GM10266 (cell line): ENCODE measurements around the gene ULBP3.

ENCODE experiments used
- DNase-seq: peaks from one replicate; pipeline ENCODE4 v3.0.0; 2012; ENCODE audit errors: extremely low spot score
- TF ChIP-seq, protein P1 (sequence below): IDR thresholded peaks from 2 replicates; pipeline ENCODE4 v1.5.1; 2012; ENCODE audit warnings: mild to moderate bottlenecking, low read depth; ENCODE audit not compliant: control insufficient read depth, insufficient read depth; ENCODE audit errors: missing control alignments

Gene ULBP3

DNA sequence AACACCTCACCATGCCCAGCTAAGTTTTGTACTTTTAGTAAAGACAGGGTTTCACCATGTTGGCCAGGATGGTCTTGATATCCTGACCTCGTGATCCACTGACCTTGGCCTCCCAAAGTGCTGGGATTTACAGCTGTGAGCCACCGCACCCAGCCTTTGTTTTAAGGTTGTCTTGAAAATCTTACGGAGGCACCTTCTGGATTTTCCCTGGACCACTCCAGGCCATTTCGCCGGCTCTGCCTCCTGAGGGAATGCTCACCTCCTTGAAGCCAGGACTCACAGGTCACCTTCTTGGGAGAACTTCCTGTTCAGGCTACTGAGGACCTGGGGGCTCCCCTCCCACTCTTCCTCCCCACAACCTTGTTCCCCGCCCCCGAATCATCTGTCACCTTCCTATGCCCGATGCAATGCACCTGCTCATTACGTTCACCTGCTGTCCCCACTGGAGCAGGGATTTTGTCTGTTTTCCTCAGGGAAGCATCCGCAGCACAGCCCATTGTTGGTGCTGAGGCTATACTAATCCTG is 24.2 kb downstream of the ULBP3 start:
- DNase-seq, result no peak
- TF ChIP-seq, protein P1, sequence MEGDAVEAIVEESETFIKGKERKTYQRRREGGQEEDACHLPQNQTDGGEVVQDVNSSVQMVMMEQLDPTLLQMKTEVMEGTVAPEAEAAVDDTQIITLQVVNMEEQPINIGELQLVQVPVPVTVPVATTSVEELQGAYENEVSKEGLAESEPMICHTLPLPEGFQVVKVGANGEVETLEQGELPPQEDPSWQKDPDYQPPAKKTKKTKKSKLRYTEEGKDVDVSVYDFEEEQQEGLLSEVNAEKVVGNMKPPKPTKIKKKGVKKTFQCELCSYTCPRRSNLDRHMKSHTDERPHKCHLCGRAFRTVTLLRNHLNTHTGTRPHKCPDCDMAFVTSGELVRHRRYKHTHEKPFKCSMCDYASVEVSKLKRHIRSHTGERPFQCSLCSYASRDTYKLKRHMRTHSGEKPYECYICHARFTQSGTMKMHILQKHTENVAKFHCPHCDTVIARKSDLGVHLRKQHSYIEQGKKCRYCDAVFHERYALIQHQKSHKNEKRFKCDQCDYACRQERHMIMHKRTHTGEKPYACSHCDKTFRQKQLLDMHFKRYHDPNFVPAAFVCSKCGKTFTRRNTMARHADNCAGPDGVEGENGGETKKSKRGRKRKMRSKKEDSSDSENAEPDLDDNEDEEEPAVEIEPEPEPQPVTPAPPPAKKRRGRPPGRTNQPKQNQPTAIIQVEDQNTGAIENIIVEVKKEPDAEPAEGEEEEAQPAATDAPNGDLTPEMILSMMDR, result no peak

- no peak for DNase-seq
- TF ChIP-seq, protein P1, result no peak
Measured at GRCh38 chr6:150043501-150044412, 25.2 kb downstream of the ULBP3 start.

DNA sequence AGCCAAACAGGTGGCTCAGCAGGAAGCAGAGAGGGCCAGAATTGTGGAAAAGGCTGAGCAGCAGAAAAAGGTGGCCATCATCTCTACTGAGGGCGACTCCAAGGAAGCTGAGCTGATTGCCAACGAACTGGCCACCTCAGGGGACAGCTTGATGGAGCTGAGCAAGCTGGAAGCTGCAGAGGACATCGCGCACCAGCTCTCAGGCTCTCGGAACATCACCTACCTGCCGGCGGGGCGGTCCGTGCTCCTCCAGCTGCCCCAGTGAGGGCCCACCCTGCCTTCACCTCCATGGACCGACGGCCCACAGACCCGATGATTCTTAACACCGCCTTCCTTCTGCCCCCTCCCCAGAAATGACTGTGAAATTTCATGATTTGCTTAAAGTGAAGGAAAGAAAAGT is 25.8 kb downstream of the ULBP3 start:
- TF ChIP-seq, protein P1, result no peak
- no peak for DNase-seq

DNA sequence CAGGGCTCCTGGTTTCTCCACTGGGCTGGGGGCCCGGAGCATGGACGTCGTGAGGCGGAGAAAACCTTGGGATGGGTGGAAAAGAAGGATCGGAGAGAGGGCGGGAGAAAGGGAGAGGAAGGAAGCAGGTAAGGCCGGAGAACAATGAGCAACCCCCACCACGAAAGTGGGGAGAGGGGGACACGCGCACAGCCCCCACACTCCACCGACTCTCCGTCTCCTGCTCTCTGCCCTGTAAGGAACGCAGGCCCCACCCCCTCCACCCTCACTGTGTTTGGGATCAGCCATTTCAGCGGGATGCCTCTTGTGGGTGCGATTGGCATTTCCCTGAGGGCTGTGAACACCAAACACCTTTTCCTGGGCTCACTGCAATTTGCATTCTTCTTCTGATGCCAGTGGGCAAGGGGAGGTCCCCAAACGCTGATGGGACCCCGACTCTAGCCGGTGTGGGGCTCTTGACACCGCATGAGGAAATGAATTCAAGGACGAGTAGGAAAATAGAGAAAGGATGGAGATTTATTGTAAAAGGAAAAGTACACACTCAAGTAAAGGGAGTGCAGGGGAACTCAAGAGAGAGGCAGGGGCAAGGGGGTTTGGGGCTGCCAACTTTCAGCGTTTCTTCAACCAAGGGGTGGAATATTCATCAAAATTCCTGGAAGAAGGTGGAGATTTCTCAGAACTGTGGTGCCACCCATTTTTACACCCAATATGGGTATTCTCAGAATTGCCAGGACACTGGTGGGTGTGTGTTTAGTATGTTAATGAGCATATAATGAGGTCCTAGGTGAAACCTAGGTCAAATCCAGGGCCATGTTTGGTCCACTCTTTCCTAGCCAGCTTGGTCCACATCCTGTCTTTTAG is 30.5 kb downstream of the ULBP3 start:
- TF ChIP-seq, protein P1, result no peak
- no peak for DNase-seq

- TF ChIP-seq, protein P1, result no peak
Measured at GRCh38 chr6:150037526-150038201, 31.3 kb downstream of the ULBP3 start.

DNA sequence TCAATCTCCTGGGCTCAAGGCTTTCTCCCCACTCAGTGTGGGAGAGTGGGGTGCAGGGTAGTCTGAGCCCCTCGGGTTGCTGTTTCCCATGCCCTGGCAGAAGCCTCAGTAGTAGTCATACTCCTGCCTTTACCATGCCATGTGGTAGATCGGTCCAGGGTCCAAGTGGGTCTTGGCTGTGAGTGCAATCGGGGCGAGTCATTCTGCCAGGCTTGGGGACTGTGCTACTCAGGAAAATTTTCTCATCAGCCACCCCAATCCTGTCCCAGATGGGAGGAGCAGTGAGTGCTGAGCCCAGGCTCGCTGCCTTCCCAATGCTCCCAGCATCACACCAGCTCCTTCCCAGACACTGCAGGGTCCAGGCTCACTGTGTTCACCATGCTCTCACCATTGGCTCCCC is 32.8 kb downstream of the ULBP3 start:
- DNase-seq, result no peak
- TF ChIP-seq, protein P1, result no peak

More at GRCh38 chr6:150037526-150038201, 31.3 kb downstream of the ULBP3 start:
- DNase-seq, result no peak
